CD4-positive, CD25-positive, alpha-beta regulatory T cell (primary cell): ENCODE measurements around the gene ATF6. TPM values are rescaled to one million over a fixed set of nuclear protein-coding genes. Genes with fewer than 3 reads are reported as not detected.

Experiments
- ATAC-seq, 2 donors: fragments of 150-1000 bp; cut with Tn5 transposase; one replicate each; pipeline ENCODE4 v1.10.0; 2021; ENCODE audit warnings: low read depth in 2 of 2, moderate number of reproducible peaks in 2 of 2, moderate library complexity in 1 of 2
- DNase-seq, 3 donors: peaks; one replicate each; pipeline versions ENCODE4 v3.0.0 to v3.0.0-alpha.2; 2012 to 2022; ENCODE audit warnings: mixed read lengths in 1 of 3
- H3K27ac ChIP-seq: one replicate; pipeline ENCODE4 v1.7.0; 2013; ENCODE audit warnings: mild to moderate bottlenecking, low read length; ENCODE audit not compliant: insufficient read depth, poor library complexity, severe bottlenecking
- H3K27me3 ChIP-seq: one replicate; pipeline ENCODE4 v1.7.0; 2013; ENCODE audit warnings: low read length; ENCODE audit not compliant: control insufficient read depth, insufficient read depth
- H3K36me3 ChIP-seq: one replicate; pipeline ENCODE4 v1.7.0; 2013; ENCODE audit warnings: mild to moderate bottlenecking, low read length, moderate library complexity; ENCODE audit not compliant: control insufficient read depth, insufficient read depth
- H3K4me1 ChIP-seq: 2 replicates; pipeline ENCODE4 v1.7.0; 2013; ENCODE audit warnings: mild to moderate bottlenecking, low read length; ENCODE audit not compliant: insufficient read depth, control insufficient read depth, poor library complexity, severe bottlenecking
- H3K4me3 ChIP-seq: one replicate; pipeline ENCODE4 v1.7.0; 2013; ENCODE audit warnings: low read depth, mild to moderate bottlenecking, low read length, moderate library complexity
- H3K9me3 ChIP-seq, 2 experiments: 1 replicate in 1 of 2; 2 replicates in 1 of 2; pipeline ENCODE4 v1.7.0; 2013; ENCODE audit warnings: low read length in 2 of 2, mild to moderate bottlenecking in 1 of 2, moderate library complexity in 1 of 2; ENCODE audit not compliant: control insufficient read depth in 2 of 2
- H3K27ac Mint-ChIP-seq, 3 donors: one replicate each; pipeline ENCODE4 v1.8.0; 2020 to 2022; ENCODE audit warnings: mild to moderate bottlenecking in 3 of 3, mixed read lengths in 3 of 3, moderate library complexity in 2 of 3
- H3K27me3 Mint-ChIP-seq: one replicate; pipeline ENCODE4 v1.8.0; 2022; ENCODE audit warnings: mild to moderate bottlenecking, mixed read lengths
- H3K36me3 Mint-ChIP-seq: one replicate; pipeline ENCODE4 v1.8.0; 2020; ENCODE audit warnings: mixed read lengths
- H3K4me1 Mint-ChIP-seq, 4 donors: one replicate each; pipeline ENCODE4 v1.8.0; 2020 to 2022; ENCODE audit warnings: mixed read lengths in 4 of 4, mild to moderate bottlenecking in 1 of 4
- H3K4me3 Mint-ChIP-seq, 4 donors: one replicate each; pipeline ENCODE4 v1.8.0; 2020 to 2022; ENCODE audit warnings: mild to moderate bottlenecking in 4 of 4, mixed read lengths in 4 of 4, moderate library complexity in 3 of 4
- H3K9me3 Mint-ChIP-seq, 7 donors: one replicate each; pipeline ENCODE4 v1.8.0; 2020 to 2022; ENCODE audit warnings: mixed read lengths in 7 of 7, mild to moderate bottlenecking in 3 of 7, moderate library complexity in 2 of 7
- polyA plus RNA-seq, 4 donors: library from polyadenylated mRNA; unstranded; fragments of 300-500 nt; fragmentation: Illumina TruSeq; gene quantifications; one replicate each; pipeline ENCODE4 v1.2.3, GENCODE V29; 2021
- total RNA-seq: library from RNA; stranded (reverse); gene quantifications from one replicate; pipeline ENCODE4 v1.2.3, GENCODE V29; 2022

ATF6 gene
- total and polyA plus RNA-seq, 5 donors from 2014 or later = 13.5 to 17.8 (median 15.0) TPM

- Mint-ChIP-seq H3K4me3 (no peak overlapping the region), H3K27ac (no peak overlapping the region), H3K4me1 (peaks cover 0 to 18% (median 1%) of the 10 kb centered on the region in 4 donors), H3K27me3 (no peaks in the 10 kb centered on the region), H3K36me3 (peaks cover 46% of the 10 kb centered on the region), H3K9me3 (no peaks in the 10 kb centered on the region)
- Histone ChIP-seq H3K36me3 (peaks cover 53% of the 10 kb centered on the region), H3K9me3 (no peaks in the 10 kb centered on the region), H3K27me3 (no peaks in the 10 kb centered on the region), H3K4me1 (no peaks in the 10 kb centered on the region), H3K27ac (no peak overlapping the region), H3K4me3 (no peak overlapping the region)
- DNase-seq (no peak), ATAC-seq (no peak)
Observed at GRCh38 chr1:161866241-161866640, 100.1 kb downstream of the ATF6 start.

- Histone ChIP-seq H3K27me3 (no peaks in the 10 kb centered on the region), H3K4me1 (no peaks in the 10 kb centered on the region), H3K27ac (no peak overlapping the region), H3K4me3 (no peak overlapping the region), H3K9me3 (no peaks in the 10 kb centered on the region), H3K36me3 (peaks cover 30% of the 10 kb centered on the region)
- ATAC-seq (no peak), DNase-seq (no peak)
- Mint-ChIP-seq H3K4me3 (no peak overlapping the region), H3K4me1 (peaks cover 0 to 18% (median 2%) of the 10 kb centered on the region in 4 donors), H3K9me3 (no peaks in the 10 kb centered on the region), H3K27ac (no peak overlapping the region), H3K36me3 (peaks cover 48% of the 10 kb centered on the region), H3K27me3 (no peaks in the 10 kb centered on the region)
Observed at GRCh38 chr1:161868832-161869231, 102.7 kb downstream of the ATF6 start.

- Histone ChIP-seq H3K4me3 (no peak overlapping the region), H3K4me1 (no peaks in the 10 kb centered on the region), H3K27ac (no peak overlapping the region), H3K27me3 (no peaks in the 10 kb centered on the region), H3K36me3 (peaks cover 25% of the 10 kb centered on the region), H3K9me3 (no peaks in the 10 kb centered on the region)
- peaks cover 46% of the 10 kb centered on the region for H3K36me3 Mint-ChIP-seq
- DNase-seq = no peak
- H3K27me3 Mint-ChIP-seq = no peaks in the 10 kb centered on the region
- H3K4me3 Mint-ChIP-seq = no peak overlapping the region
- no peaks in the 10 kb centered on the region for H3K9me3 Mint-ChIP-seq
- H3K27ac Mint-ChIP-seq = no peak overlapping the region
- peaks cover 0 to 16% (median 2%) of the 10 kb centered on the region in 4 donors for H3K4me1 Mint-ChIP-seq
- no peak for ATAC-seq
Observed at GRCh38 chr1:161869291-161869690, 103.2 kb downstream of the ATF6 start.

DNA sequence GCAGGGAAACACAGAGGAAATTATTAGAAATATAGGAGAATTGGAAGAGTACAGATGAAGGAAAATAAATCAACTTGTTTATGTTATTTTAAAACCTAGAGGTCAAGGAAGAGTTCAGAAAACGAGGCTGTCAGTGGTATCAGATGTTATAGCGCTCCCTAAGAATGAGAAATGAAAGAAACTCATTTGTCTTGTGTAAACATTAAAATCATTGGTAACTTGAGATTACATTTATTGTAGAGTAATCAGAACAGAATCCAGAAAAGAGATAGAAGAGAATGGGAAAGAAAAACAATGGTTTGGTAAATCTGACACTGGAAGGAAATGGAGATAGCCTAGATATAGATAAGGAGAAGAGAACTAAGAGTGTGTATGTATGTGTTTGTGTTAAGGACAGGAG lies 106.4 kb downstream of the ATF6 start:
- H3K4me1 ChIP-seq = no peaks in the 10 kb centered on the region
- H3K27me3 Mint-ChIP-seq = no peaks in the 10 kb centered on the region
- H3K27ac Mint-ChIP-seq = peak overlapping the region in 1 of 3 donors; percentile 34
- H3K36me3 Mint-ChIP-seq = peaks cover 39% of the 10 kb centered on the region
- no peak overlapping the region for H3K27ac ChIP-seq
- H3K36me3 ChIP-seq = peaks cover 5% of the 10 kb centered on the region
- H3K9me3 ChIP-seq = no peaks in the 10 kb centered on the region
- no peaks in the 10 kb centered on the region for H3K27me3 ChIP-seq
- no peak overlapping the region for H3K4me3 Mint-ChIP-seq
- H3K4me3 ChIP-seq = no peak overlapping the region
- no peak for DNase-seq
- no peaks in the 10 kb centered on the region for H3K9me3 Mint-ChIP-seq
- ATAC-seq = no peak
- H3K4me1 Mint-ChIP-seq = peaks cover 0 to 10% (median 2%) of the 10 kb centered on the region in 4 donors

DNA sequence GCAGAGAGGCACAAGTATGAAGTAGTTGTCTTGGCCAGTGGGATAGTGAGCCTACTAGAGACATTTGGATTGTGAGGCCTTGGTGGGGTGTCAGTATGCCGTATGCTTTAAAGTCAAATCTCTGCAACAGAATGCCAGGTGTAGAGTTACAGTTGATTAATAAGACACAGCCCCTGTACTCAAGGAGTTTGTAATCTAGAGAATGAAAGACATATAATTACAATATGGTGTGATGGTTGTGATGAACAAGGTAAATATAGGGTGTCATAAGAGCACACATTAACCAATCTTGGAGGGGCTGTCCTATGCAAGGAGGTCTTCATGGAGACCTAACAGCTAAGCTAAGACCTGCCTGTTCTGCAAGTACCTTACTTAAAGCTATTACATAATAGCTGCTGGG lies 113.1 kb downstream of the ATF6 start:
- ATAC-seq (no peak), DNase-seq (no peak)
- no peaks in the 10 kb centered on the region for H3K4me1 ChIP-seq
- no peaks in the 10 kb centered on the region for H3K36me3 ChIP-seq
- Mint-ChIP-seq H3K27me3 (no peaks in the 10 kb centered on the region), H3K4me3 (no peak overlapping the region), H3K27ac (no peak overlapping the region), H3K9me3 (peaks cover 0 to 1% (median 0%) of the 10 kb centered on the region in 7 donors), H3K36me3 (peaks cover 4% of the 10 kb centered on the region), H3K4me1 (peaks cover 4 to 5% (median 5%) of the 10 kb centered on the region in 4 donors)
- H3K9me3 ChIP-seq = no peaks in the 10 kb centered on the region
- H3K27ac ChIP-seq = no peak overlapping the region
- no peak overlapping the region for H3K4me3 ChIP-seq
- no peaks in the 10 kb centered on the region for H3K27me3 ChIP-seq

GRCh38 chr1:161884475-161884874 lies 118.4 kb downstream of the ATF6 start:
- Histone ChIP-seq H3K27ac (no peak overlapping the region), H3K4me1 (no peaks in the 10 kb centered on the region), H3K36me3 (peaks cover 19% of the 10 kb centered on the region), H3K4me3 (peak overlapping the region; percentile 4), H3K27me3 (no peaks in the 10 kb centered on the region), H3K9me3 (no peaks in the 10 kb centered on the region)
- Mint-ChIP-seq H3K4me3 (no peak overlapping the region), H3K27me3 (no peaks in the 10 kb centered on the region), H3K27ac (no peak overlapping the region), H3K4me1 (peaks cover 4 to 13% (median 6%) of the 10 kb centered on the region in 4 donors), H3K9me3 (peaks cover 0 to 1% (median 0%) of the 10 kb centered on the region in 7 donors), H3K36me3 (peaks cover 16% of the 10 kb centered on the region)
- DNase-seq = no peak
- no peak for ATAC-seq

DNA sequence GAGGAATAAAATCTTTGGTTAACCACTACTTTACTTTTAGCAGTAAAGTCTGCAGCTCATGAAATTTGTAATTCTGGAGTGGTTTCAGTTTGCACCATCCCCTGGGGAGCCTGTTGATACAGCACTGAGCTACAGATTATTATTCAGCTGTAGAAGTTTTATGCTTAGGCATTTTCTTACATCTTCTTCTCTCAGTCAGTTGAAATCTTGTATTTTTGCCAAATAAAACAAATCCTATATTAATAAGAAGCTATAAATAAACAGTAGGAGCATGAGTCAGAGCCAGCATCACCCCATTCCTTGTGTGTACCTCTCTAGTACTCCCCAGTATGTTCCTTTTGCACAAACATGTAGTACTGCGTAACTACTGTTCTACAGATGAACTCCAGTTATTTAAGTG lies 118.9 kb downstream of the ATF6 start:
- H3K27me3 ChIP-seq = no peaks in the 10 kb centered on the region
- no peaks in the 10 kb centered on the region for H3K4me1 ChIP-seq
- H3K4me3 ChIP-seq = no peak overlapping the region
- ATAC-seq (no peak), DNase-seq (no peak)
- Mint-ChIP-seq H3K27ac (no peak overlapping the region), H3K9me3 (no peaks in the 10 kb centered on the region), H3K4me3 (no peak overlapping the region), H3K36me3 (peaks cover 20% of the 10 kb centered on the region), H3K27me3 (no peaks in the 10 kb centered on the region), H3K4me1 (peaks cover 1 to 13% (median 6%) of the 10 kb centered on the region in 4 donors)
- H3K27ac ChIP-seq = no peak overlapping the region
- peaks cover 19% of the 10 kb centered on the region for H3K36me3 ChIP-seq
- H3K9me3 ChIP-seq = no peaks in the 10 kb centered on the region

DNA sequence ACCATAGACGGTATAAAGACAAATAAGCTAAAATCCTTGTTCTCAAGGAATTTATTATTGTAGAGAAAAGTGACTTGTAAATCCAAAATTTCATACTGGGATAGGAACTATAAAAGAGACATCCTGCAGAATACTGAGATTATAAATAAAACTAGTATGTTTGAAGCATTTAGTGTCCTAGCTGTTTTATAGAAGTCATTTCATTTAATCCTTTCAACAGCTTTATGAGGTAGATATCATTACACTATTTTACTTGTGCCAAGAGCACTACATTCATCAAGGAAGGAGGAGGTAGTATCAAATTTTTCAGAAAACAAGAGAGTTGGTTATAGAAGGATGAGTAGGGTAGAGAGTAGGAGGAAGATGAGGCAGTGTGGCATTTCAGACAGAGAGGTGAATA lies 119.6 kb downstream of the ATF6 start:
- Mint-ChIP-seq H3K4me3 (no peak overlapping the region), H3K27ac (peak overlapping the region in 1 of 3 donors; percentile 70), H3K27me3 (no peaks in the 10 kb centered on the region), H3K36me3 (peaks cover 26% of the 10 kb centered on the region), H3K9me3 (no peaks in the 10 kb centered on the region), H3K4me1 (peaks cover 1 to 13% (median 6%) of the 10 kb centered on the region in 4 donors)
- no peak overlapping the region for H3K4me3 ChIP-seq
- peaks cover 25% of the 10 kb centered on the region for H3K36me3 ChIP-seq
- no peaks in the 10 kb centered on the region for H3K9me3 ChIP-seq
- H3K4me1 ChIP-seq = no peaks in the 10 kb centered on the region
- no peak for ATAC-seq
- H3K27me3 ChIP-seq = no peaks in the 10 kb centered on the region
- DNase-seq = no peak
- H3K27ac ChIP-seq = no peak overlapping the region
